K562 (cell line): ENCODE results near the gene SNX18. TPM values are rescaled to one million over a fixed set of nuclear protein-coding genes. Genes with fewer than 3 reads are reported as not detected.

Experiments
- ATAC-seq: fragments of 200-7000 bp; cut with Tn5 transposase; 3 replicates; pipeline ENCODE4 v1.9.1; 2020; ENCODE audit warnings: moderate library complexity
- BruUV-seq: library from RNA; stranded (reverse); fragments of 400-500 nt; replicated peaks from 2 replicates; lab custom pipeline; 2021; lab: Mats Ljungman, UMichigan
- CTCF ChIA-PET: fragments of 300-600 bp; formaldehyde crosslinking; extraction: SDS; loops from one replicate; lab custom pipeline; 2021; ENCODE audit warnings: low intra/inter-chr PET ratio; lab: Yijun Ruan, JAX
- POLR2A ChIA-PET: fragments of 300-600, 350-650 bp; sonication (Branson Sonifier 250); formaldehyde crosslinking; extraction: SDS; loops from one replicate; lab custom pipeline; 2021; ENCODE audit warnings: antibody characterized with exemption, inconsistent platforms; lab: Yijun Ruan, JAX
- DNase-seq, 4 experiments: peaks; one replicate each; pipeline versions ENCODE4 v3.0.0 to v3.0.0-alpha.2; 2011 to 2018; ENCODE audit warnings: low spot score in 3 of 4, mixed read lengths in 3 of 4; ENCODE audit errors: extremely low read depth in 1 of 4
- FAIRE-seq: peaks from 2 replicates; lab custom pipeline; 2011; peaks lifted over from hg19 to GRCh38; lab: Jason Lieb, UNC
- H2AFZ ChIP-seq: 2 replicates; pipeline ENCODE4 v1.6.0; 2011; ENCODE audit warnings: low read depth, low read length, control low read depth, inconsistent platforms
- H3K27ac ChIP-seq: fragments of 200-600 bp; 3 replicates; pipeline ENCODE4 v1.8.0; 2011; ENCODE audit warnings: low read depth, mild to moderate bottlenecking, control low read depth, inconsistent platforms, low read length, moderate library complexity, mixed read lengths; ENCODE audit errors: extremely low read depth
- H3K27me3 ChIP-seq, 2 experiments: fragments of 300-600 bp in 1 of 2; 2 replicates in 1 of 2; 3 replicates in 1 of 2; pipeline versions ENCODE4 v1.6.0 to v1.8.0; 2011; ENCODE audit warnings: inconsistent platforms in 2 of 2, low read length in 2 of 2, mild to moderate bottlenecking in 1 of 2, mixed read lengths in 1 of 2, moderate library complexity in 1 of 2; ENCODE audit not compliant: control insufficient read depth in 2 of 2, insufficient read depth in 2 of 2
- H3K36me3 ChIP-seq: fragments of 300-600 bp; 3 replicates; pipeline ENCODE4 v1.8.0; 2011; ENCODE audit warnings: mild to moderate bottlenecking, low read length, inconsistent platforms; ENCODE audit not compliant: control insufficient read depth, insufficient read depth
- H3K4me1 ChIP-seq, 2 experiments: fragments of 200-600 bp in 1 of 2; replicated peaks in 1 of 2; 2 replicates in 1 of 2; 3 replicates in 1 of 2; pipeline versions ENCODE4 v1.5.1 to v1.8.0; 2011; ENCODE audit warnings: inconsistent platforms in 2 of 2, low read length in 2 of 2, mild to moderate bottlenecking in 1 of 2, mixed read lengths in 1 of 2, moderate library complexity in 1 of 2; ENCODE audit not compliant: control insufficient read depth in 2 of 2, insufficient read depth in 2 of 2
- H3K4me2 ChIP-seq: 2 replicates; pipeline ENCODE4 v1.6.1; 2011; ENCODE audit warnings: low read length, control low read depth, inconsistent platforms, mixed read lengths; ENCODE audit not compliant: insufficient read depth
- H3K4me3 ChIP-seq: fragments of 200-600 bp; sonication (generic), shearing (Covaris generic); 2 replicates; pipeline ENCODE4 v1.5.1; 2016; ENCODE audit warnings: control low read depth, inconsistent platforms
- H3K79me2 ChIP-seq: fragments of 200-600 bp; 3 replicates; pipeline ENCODE4 v1.8.0; 2011; ENCODE audit warnings: low read length, inconsistent platforms; ENCODE audit not compliant: control insufficient read depth, insufficient read depth
- H3K9ac ChIP-seq, 2 experiments: 2 replicates each; pipeline versions ENCODE4 v1.6.0 to v1.6.1; 2011; ENCODE audit warnings: low read depth in 2 of 2, low read length in 2 of 2, control low read depth in 1 of 2, inconsistent platforms in 1 of 2, mild to moderate bottlenecking in 1 of 2, mixed read lengths in 1 of 2; ENCODE audit not compliant: insufficient read depth in 1 of 2
- H3K9me1 ChIP-seq: one replicate; pipeline ENCODE4 v1.6.0; 2011; ENCODE audit warnings: inconsistent platforms, mild to moderate bottlenecking, low read length, moderate library complexity; ENCODE audit not compliant: control insufficient read depth, insufficient read depth
- H3K9me3 ChIP-seq: replicated peaks from 2 replicates; pipeline ENCODE4 v1.5.1; 2011; ENCODE audit warnings: low read depth, low read length, inconsistent platforms; ENCODE audit not compliant: control insufficient read depth, insufficient read depth
- H4K20me1 ChIP-seq: replicated peaks from 2 replicates; pipeline ENCODE4 v1.6.1; 2011; ENCODE audit warnings: low read length, inconsistent platforms, mixed read lengths; ENCODE audit not compliant: control insufficient read depth, insufficient read depth
- ARID1B ChIP-seq: fragments of 450-650 bp; IDR thresholded peaks from 2 replicates; pipeline ENCODE4 v1.6.1; 2016; ENCODE audit warnings: antibody characterized with exemption, mild to moderate bottlenecking, inconsistent platforms
- BHLHE40 ChIP-seq: IDR thresholded peaks from 2 replicates; pipeline ENCODE4 v1.6.1; 2011; ENCODE audit warnings: low read length, improper control_type of control experiment
- MYC ChIP-seq, 2 experiments: fragments of 250-450 bp in 1 of 2; sonication (Bioruptor Pico) in 1 of 2; IDR thresholded peaks; 2 replicates each; pipeline versions ENCODE4 v1.5.1 to v1.6.1; 2012 to 2021; ENCODE audit warnings: low read depth in 2 of 2, borderline replicate concordance in 1 of 2, improper control_type of control experiment in 1 of 2, low read length in 1 of 2, mild to moderate bottlenecking in 1 of 2, moderate library complexity in 1 of 2
- NUFIP1 ChIP-seq: fragments of 450-650 bp; IDR thresholded peaks from 2 replicates; pipeline ENCODE4 v1.6.1; 2018; ENCODE audit not compliant: partially characterized antibody
- PHF20 ChIP-seq: fragments of 450-650 bp; IDR thresholded peaks from 2 replicates; pipeline ENCODE4 v1.6.1; 2018; ENCODE audit not compliant: partially characterized antibody
- RB1 ChIP-seq: fragments of 450-650 bp; IDR thresholded peaks from 2 replicates; pipeline ENCODE4 v1.6.1; 2017; ENCODE audit warnings: low read depth, mild to moderate bottlenecking
- RNF2 ChIP-seq: sonication (generic); IDR thresholded peaks from 2 replicates; pipeline ENCODE4 v1.6.1; 2016
- SMAD2 ChIP-seq: fragments of 150-350 bp; IDR thresholded peaks from 2 replicates; pipeline ENCODE4 v1.6.1; 2014; ENCODE audit warnings: low read depth, mild to moderate bottlenecking, low read length
- SP1 ChIP-seq: sonication (generic); formaldehyde crosslinking; IDR thresholded peaks from 2 replicates; pipeline ENCODE4 v1.8.1; 2022; ENCODE audit warnings: mild to moderate bottlenecking, missing genetic modification reagents
- SREBF2 ChIP-seq: sonication (generic); formaldehyde crosslinking; IDR thresholded peaks from 2 replicates; pipeline ENCODE4 v1.4.0; 2020; ENCODE audit warnings: mild to moderate bottlenecking, missing genetic modification reagents
- ZC3H4 ChIP-seq: sonication (generic); formaldehyde crosslinking; IDR thresholded peaks from 2 replicates; pipeline ENCODE4 v1.9.0; 2021; ENCODE audit warnings: missing genetic modification reagents, borderline replicate concordance
- ZNF408 ChIP-seq: fragments of 250-450 bp; sonication (Bioruptor Pico); IDR thresholded peaks from 2 replicates; pipeline ENCODE4 v1.4.0; 2020; ENCODE audit warnings: low read depth, mild to moderate bottlenecking, moderate library complexity
- ZNF584 ChIP-seq: fragments of 200-800 bp; sonication (Bioruptor generic); IDR thresholded peaks from 2 replicates; pipeline ENCODE4 v1.6.1; 2016; ENCODE audit warnings: low read depth, mild to moderate bottlenecking, missing genetic modification characterization, missing compliant biosample characterization
- WGBS: fragments of 100-300 bp; shearing (Covaris generic); methylation state at CpG from one replicate; pipeline ENCODE4 v1.1.6; 2016; ENCODE audit warnings: low coverage, mixed read lengths; ENCODE audit not compliant: insufficient coverage; ENCODE audit errors: missing lambda C conversion rate; 5-methylcytosine and 5-hydroxymethylcytosine counted together
- in situ Hi-C: fragments of 300-500 bp; cut with MboI; formaldehyde crosslinking; loops from 4 replicates; pipeline ENCODE4 v1.15.0; 2018; ENCODE audit warnings: inconsistent platforms, mixed read lengths
- intact Hi-C: fragments of 100-400 bp; cut with micrococcal nuclease; formaldehyde crosslinking; loops from 2 replicates; pipeline ENCODE4 v1.14.2; 2022
- polyA plus RNA-seq, 8 experiments: library from polyadenylated mRNA; depleted of rRNA in 4 of 8; stranded (reverse) in 5 of 8; unstranded in 3 of 8; fragments of >200 nt; fragmentation: Nextera tagmentation in 2 of 8; fragmentation: Illumina TruSeq in 1 of 8; extraction: Ambion mirVana in 2 of 8; extraction: Trizol in 1 of 8; gene quantifications; 2 replicates each; pipeline versions ENCODE4 v1.2.1 to v1.2.3, GENCODE V29; 2011 to 2014; ENCODE audit warnings: inconsistent platforms in 1 of 8, missing spikeins in 1 of 8
- total RNA-seq, 7 experiments: library from RNA; depleted of rRNA in 6 of 7; stranded (reverse); fragments of >200 nt in 6 of 7; fragmentation: Illumina TruSeq in 2 of 7; extraction: Trizol in 2 of 7; gene quantifications; 2 replicates each; pipeline versions ENCODE4 v1.2.1 to v1.2.3, GENCODE V29; 2011 to 2021; ENCODE audit warnings: low replicate concordance in 1 of 7
- TF ChIP-seq, protein P1 (sequence below): fragments of 450-650 bp; IDR thresholded peaks from 2 replicates; pipeline ENCODE4 v1.6.1; 2016

The SNX18 gene
- total and polyA plus RNA-seq, 9 of the 15 experiments (the other 6 are each of a cell fraction or from before 2014, with no cell fraction given), result 2.3 to 8.8 (median 6.0) TPM

DNA sequence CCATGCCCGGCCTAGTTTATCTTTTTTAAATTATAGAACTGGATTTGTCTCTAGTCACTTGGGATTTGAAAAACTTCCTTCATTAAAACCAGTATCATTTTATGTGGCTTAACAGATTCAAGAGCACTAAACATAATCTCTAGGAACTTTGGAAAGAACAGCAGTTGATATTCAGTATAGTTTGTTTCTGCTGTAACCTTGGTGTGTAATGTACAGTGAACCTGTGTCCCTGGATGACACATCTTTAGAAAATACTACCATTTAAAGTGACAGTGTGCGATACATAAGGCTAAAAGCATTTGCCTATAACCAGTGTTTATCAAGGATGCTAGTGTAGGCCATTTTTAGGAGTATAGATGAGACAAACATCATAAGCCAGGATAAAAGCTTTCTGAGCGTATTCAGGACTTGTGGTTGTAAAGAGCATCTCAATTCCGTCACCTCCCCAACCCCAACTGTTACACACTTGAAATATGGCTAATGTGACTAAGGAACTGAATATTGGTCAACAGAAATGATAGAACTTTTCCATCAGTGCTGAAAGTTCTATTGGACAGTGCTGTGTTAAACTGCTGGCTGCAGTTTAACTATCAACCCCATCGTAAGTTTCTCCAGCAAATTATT lies 4.4 kb downstream of the SNX18 start:
- intact Hi-C loops (no loop called here), in situ Hi-C loops (no loop called here)
- Histone ChIP-seq H3K9me3 (no peaks in the 10 kb centered on the region), H3K27ac (no peak overlapping the region), H3K79me2 (peaks cover 32% of the 10 kb centered on the region), H3K36me3 (peaks cover 8% of the 10 kb centered on the region; the same call in 1 of the 3 replicates), H3K4me2 (no peak overlapping the region), H3K9me1 (no peaks in the 10 kb centered on the region), H3K9ac (no peak overlapping the region), H3K27me3 (no peaks in the 10 kb centered on the region), H3K4me3 (no peak overlapping the region), H3K4me1 (peaks cover 8 to 26% of the 10 kb centered on the region in 2 experiments; a peak in 4 of 5 replicates), H4K20me1 (peaks cover 7% of the 10 kb centered on the region), H2AFZ (no peak overlapping the region)
- POLR2A ChIA-PET, result interaction anchor here (0.5 kb wide), 1 partner anchor 44 kb away, joined by 3 read pairs; no protein-coding TSS in a partner anchor
- BruUV-seq, result no TSS peak
- CTCF ChIA-PET, result no interaction called here
- TF ChIP-seq ARID1B, result no peak
- TF ChIP-seq NUFIP1, result no peak
- TF ChIP-seq ZNF408 (CRISPR knock-in tag), result no peak
- TF ChIP-seq SMAD2, result no peak
- TF ChIP-seq RB1, result no peak
- TF ChIP-seq RNF2, result no peak
- TF ChIP-seq BHLHE40, result no peak
- TF ChIP-seq SREBF2 (CRISPR knock-in tag), result no peak
- TF ChIP-seq, protein P1, sequence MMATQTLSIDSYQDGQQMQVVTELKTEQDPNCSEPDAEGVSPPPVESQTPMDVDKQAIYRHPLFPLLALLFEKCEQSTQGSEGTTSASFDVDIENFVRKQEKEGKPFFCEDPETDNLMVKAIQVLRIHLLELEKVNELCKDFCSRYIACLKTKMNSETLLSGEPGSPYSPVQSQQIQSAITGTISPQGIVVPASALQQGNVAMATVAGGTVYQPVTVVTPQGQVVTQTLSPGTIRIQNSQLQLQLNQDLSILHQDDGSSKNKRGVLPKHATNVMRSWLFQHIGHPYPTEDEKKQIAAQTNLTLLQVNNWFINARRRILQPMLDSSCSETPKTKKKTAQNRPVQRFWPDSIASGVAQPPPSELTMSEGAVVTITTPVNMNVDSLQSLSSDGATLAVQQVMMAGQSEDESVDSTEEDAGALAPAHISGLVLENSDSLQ, result no peak
- TF ChIP-seq ZNF584, result no peak
- TF ChIP-seq MYC (IDR thresholded peaks at IDR 0.05; ENCODE audit: low read depth, low read length), result no peak
- TF ChIP-seq MYC (CRISPR knock-in tag; IDR thresholded peaks at IDR 0.05; ENCODE audit: borderline replicate concordance, low read depth), result no peak
- TF ChIP-seq PHF20, result no peak
- no peak for TF ChIP-seq SP1
- no peak for TF ChIP-seq ZC3H4 (CRISPR knock-in tag)
- DNase-seq, result no peak
- no peak for ATAC-seq
- FAIRE-seq, result no peak
- WGBS, result 87% methylated on average over 5 of the region's 5 CpGs
